Bone marrow (tissue), 2 donors: ENCODE results near the gene LGALS8.

ENCODE experiments used
- DNase-seq, 2 donors: peaks; one replicate each; lab custom pipeline; 2025; lab: John Stamatoyannopoulos, UW

The LGALS8 gene

GRCh38 chr1:236589531-236589930, 65.7 kb downstream of the LGALS8 start:
- DNase-seq = no peak

- DNase-seq = no peak
Observed at GRCh38 chr1:236590553-236591150, 66.9 kb downstream of the LGALS8 start.

- no peak for DNase-seq
Observed at GRCh38 chr1:236602171-236602570, 78.4 kb downstream of the LGALS8 start.
